Hematopoietic multipotent progenitor cell treated with erythropoietin and hydrocortisone succinate and interleukin-3 and kit ligand, for 6 days (in vitro differentiated cells): Measurements from ENCODE around the gene BCL10.

Experiments
- DNase-seq: peaks from one replicate; pipeline ENCODE4 v3.0.0-alpha.2; 2015

The BCL10 gene

GRCh38 chr1:85297855-85298629 lies 21.6 kb upstream of the BCL10 start:
- DNase-seq = no peak

- DNase-seq = no peak
Measured at GRCh38 chr1:85297538-85297854, 21.1 kb upstream of the BCL10 start.

- DNase-seq = no peak
Measured at GRCh38 chr1:85296980-85297379, 20.5 kb upstream of the BCL10 start.

- DNase-seq = no peak
Measured at GRCh38 chr1:85295654-85296053, 19.2 kb upstream of the BCL10 start.

- no peak for DNase-seq
Measured at GRCh38 chr1:85295006-85295431, 18.6 kb upstream of the BCL10 start.

GRCh38 chr1:85290826-85291225 lies 14.4 kb upstream of the BCL10 start:
- no peak for DNase-seq

- no peak for DNase-seq
Measured at GRCh38 chr1:85289848-85290335, 13.5 kb upstream of the BCL10 start.

- DNase-seq = no peak
Measured at GRCh38 chr1:85289207-85289847, 12.9 kb upstream of the BCL10 start.

GRCh38 chr1:85284202-85284601 lies 7.8 kb upstream of the BCL10 start:
- no peak for DNase-seq

- peak; percentile 36 for DNase-seq
Measured at GRCh38 chr1:85283475-85284199, 7.2 kb upstream of the BCL10 start.

- peak; percentile 32 for DNase-seq
Measured at GRCh38 chr1:85282424-85282823, 6.0 kb upstream of the BCL10 start.

GRCh38 chr1:85280636-85281035 lies 4.2 kb upstream of the BCL10 start:
- no peak for DNase-seq

GRCh38 chr1:85279458-85280080 lies 3.1 kb upstream of the BCL10 start:
- DNase-seq = no peak

- DNase-seq = peak; percentile 30
Measured at GRCh38 chr1:85278853-85279314, 2.5 kb upstream of the BCL10 start.

- DNase-seq = no peak
Measured at GRCh38 chr1:85277802-85278201, 1.4 kb upstream of the BCL10 start.

- DNase-seq = no peak
Measured at GRCh38 chr1:85276978-85277639, 677 bp upstream of the BCL10 start.

GRCh38 chr1:85275701-85276214 lies 674 bp downstream of the BCL10 start:
- no peak for DNase-seq

GRCh38 chr1:85274969-85275453 lies 1.4 kb downstream of the BCL10 start:
- DNase-seq = no peak

- DNase-seq = no peak
Measured at GRCh38 chr1:85273397-85273796, 3.0 kb downstream of the BCL10 start.

GRCh38 chr1:85268801-85269585 lies 7.4 kb downstream of the BCL10 start:
- DNase-seq = no peak

- no peak for DNase-seq
Measured at GRCh38 chr1:85267313-85267712, 9.1 kb downstream of the BCL10 start.
